Measurements from ENCODE around the gene LMF1.
A peak's percentile ranks its signal among the peaks of the same experiment; 100 is the strongest.

The LMF1 gene

DNA sequence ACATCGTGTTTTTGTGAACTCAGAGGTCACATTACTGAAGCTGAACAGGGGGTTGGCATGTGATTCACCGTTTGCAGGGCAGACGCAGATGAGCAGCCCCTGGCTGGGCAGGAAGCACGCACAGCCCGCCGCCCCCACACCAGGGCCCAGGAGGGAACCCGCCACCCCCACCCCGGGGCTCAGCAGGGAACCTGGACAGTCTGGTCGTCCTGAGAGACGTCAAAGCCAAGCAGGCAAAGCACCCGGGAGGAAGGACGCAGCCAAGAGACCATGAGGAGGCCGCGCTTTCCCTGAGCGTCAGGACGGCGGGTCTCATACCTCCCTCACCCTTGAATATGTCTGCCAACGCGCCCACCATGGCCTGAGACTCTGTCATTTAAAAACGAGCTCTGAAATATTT, 60.6 kb downstream of the LMF1 start:
- no peak overlapping the region for H3K4me3 ChIP-seq (ENCODE audit: low read depth, low read length)
- DNase-seq (ENCODE audit: low read depth) = no peak
- no peak for TF ChIP-seq POLR2A (IDR thresholded peaks at IDR 0.05; ENCODE audit: extremely low read depth, insufficient read length)
- TF ChIP-seq, protein P1, sequence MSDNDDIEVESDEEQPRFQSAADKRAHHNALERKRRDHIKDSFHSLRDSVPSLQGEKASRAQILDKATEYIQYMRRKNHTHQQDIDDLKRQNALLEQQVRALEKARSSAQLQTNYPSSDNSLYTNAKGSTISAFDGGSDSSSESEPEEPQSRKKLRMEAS (IDR thresholded peaks at IDR 0.05; ENCODE audit: low read depth, low read length) = peak; percentile 38; the same call in 1 of the 2 replicates
- TF ChIP-seq MYC (IDR thresholded peaks at IDR 0.05; ENCODE audit: low read depth, low read length) = no peak

GRCh38 chr16:909281-910000, 61.3 kb downstream of the LMF1 start:
- TF ChIP-seq, protein P1 (IDR thresholded peaks at IDR 0.05; ENCODE audit: low read depth, low read length) = no peak
- TF ChIP-seq POLR2A (IDR thresholded peaks at IDR 0.05; ENCODE audit: extremely low read depth, insufficient read length) = no peak
- TF ChIP-seq, protein P2, sequence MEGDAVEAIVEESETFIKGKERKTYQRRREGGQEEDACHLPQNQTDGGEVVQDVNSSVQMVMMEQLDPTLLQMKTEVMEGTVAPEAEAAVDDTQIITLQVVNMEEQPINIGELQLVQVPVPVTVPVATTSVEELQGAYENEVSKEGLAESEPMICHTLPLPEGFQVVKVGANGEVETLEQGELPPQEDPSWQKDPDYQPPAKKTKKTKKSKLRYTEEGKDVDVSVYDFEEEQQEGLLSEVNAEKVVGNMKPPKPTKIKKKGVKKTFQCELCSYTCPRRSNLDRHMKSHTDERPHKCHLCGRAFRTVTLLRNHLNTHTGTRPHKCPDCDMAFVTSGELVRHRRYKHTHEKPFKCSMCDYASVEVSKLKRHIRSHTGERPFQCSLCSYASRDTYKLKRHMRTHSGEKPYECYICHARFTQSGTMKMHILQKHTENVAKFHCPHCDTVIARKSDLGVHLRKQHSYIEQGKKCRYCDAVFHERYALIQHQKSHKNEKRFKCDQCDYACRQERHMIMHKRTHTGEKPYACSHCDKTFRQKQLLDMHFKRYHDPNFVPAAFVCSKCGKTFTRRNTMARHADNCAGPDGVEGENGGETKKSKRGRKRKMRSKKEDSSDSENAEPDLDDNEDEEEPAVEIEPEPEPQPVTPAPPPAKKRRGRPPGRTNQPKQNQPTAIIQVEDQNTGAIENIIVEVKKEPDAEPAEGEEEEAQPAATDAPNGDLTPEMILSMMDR (IDR thresholded peaks at IDR 0.05; ENCODE audit: low read depth, low read length) = no peak
- TF ChIP-seq MYC (IDR thresholded peaks at IDR 0.05; ENCODE audit: low read depth, low read length) = no peak
- no peak overlapping the region for H3K4me3 ChIP-seq (ENCODE audit: low read depth, low read length)
- no peak for DNase-seq (ENCODE audit: low read depth)

- DNase-seq (ENCODE audit: low read depth) = no peak
- TF ChIP-seq MYC (IDR thresholded peaks at IDR 0.05; ENCODE audit: low read depth, low read length) (no peak), POLR2A (IDR thresholded peaks at IDR 0.05; ENCODE audit: extremely low read depth, insufficient read length) (no peak)
- TF ChIP-seq, protein P1 (IDR thresholded peaks at IDR 0.05; ENCODE audit: low read depth, low read length) = no peak
- TF ChIP-seq, protein P2 (IDR thresholded peaks at IDR 0.05; ENCODE audit: low read depth, low read length) = no peak
- no peak overlapping the region for H3K4me3 ChIP-seq (ENCODE audit: low read depth, low read length)
Measured at GRCh38 chr16:908526-909155, 62.1 kb downstream of the LMF1 start.

DNA sequence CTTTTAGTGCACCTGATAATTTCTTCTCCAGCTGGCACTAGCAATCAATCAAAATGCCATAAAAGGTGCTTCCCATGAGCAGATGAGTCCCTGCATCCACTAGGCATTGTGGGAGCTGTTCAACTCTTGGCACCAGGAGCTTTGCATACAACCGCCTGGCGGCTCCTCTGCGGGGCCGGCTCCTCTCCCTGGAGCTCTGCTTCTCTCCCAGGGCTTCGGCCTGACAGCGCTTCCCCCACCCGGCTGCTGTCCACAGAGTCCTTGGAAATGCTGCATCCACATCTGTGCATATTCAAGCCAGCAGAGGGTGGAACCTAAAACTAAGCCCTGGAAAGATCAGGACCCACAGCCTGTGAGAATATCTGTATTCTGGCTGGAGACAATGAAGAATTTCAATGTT, 62.9 kb downstream of the LMF1 start:
- H3K4me3 ChIP-seq (ENCODE audit: low read depth, low read length) = no peak overlapping the region
- TF ChIP-seq MYC (IDR thresholded peaks at IDR 0.05; ENCODE audit: low read depth, low read length) (no peak), POLR2A (IDR thresholded peaks at IDR 0.05; ENCODE audit: extremely low read depth, insufficient read length) (no peak)
- TF ChIP-seq, protein P2 (IDR thresholded peaks at IDR 0.05; ENCODE audit: low read depth, low read length) = no peak
- TF ChIP-seq, protein P1 (IDR thresholded peaks at IDR 0.05; ENCODE audit: low read depth, low read length) = no peak
- DNase-seq (ENCODE audit: low read depth) = no peak

- no peak for TF ChIP-seq POLR2A (IDR thresholded peaks at IDR 0.05; ENCODE audit: extremely low read depth, insufficient read length)
- TF ChIP-seq, protein P2 (IDR thresholded peaks at IDR 0.05; ENCODE audit: low read depth, low read length) = no peak
- TF ChIP-seq MYC (IDR thresholded peaks at IDR 0.05; ENCODE audit: low read depth, low read length) = no peak
- TF ChIP-seq, protein P1 (IDR thresholded peaks at IDR 0.05; ENCODE audit: low read depth, low read length) = no peak
- DNase-seq (ENCODE audit: low read depth) = no peak
- no peak overlapping the region for H3K4me3 ChIP-seq (ENCODE audit: low read depth, low read length)
Measured at GRCh38 chr16:907361-907760, 63.4 kb downstream of the LMF1 start.

DNA sequence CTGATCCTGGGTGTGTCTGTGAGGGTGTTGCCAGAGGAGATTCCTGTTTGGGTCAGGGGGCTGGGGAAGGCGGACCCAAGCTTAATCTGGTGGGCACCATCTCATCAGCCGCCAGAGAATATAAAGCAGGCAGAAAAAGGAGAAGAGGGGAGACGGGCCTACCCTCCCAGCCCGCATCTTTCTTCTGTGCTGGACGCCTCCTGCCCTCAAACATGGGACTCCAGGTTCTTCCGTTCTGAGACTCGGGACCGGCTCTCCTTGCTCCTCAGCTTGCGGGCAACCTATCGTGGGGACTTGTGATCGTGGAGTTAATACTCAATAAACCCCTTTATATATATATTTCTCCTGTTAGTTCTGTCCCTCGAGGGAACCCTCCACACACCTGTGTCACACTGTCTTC, 64.5 kb downstream of the LMF1 start:
- TF ChIP-seq POLR2A (IDR thresholded peaks at IDR 0.05; ENCODE audit: extremely low read depth, insufficient read length) (no peak), MYC (IDR thresholded peaks at IDR 0.05; ENCODE audit: low read depth, low read length) (no peak)
- TF ChIP-seq, protein P2 (IDR thresholded peaks at IDR 0.05; ENCODE audit: low read depth, low read length) = no peak
- TF ChIP-seq, protein P1 (IDR thresholded peaks at IDR 0.05; ENCODE audit: low read depth, low read length) = no peak
- no peak overlapping the region for H3K4me3 ChIP-seq (ENCODE audit: low read depth, low read length)
- no peak for DNase-seq (ENCODE audit: low read depth)
